ENCODE data around the gene UBLCP1.
"Not testable (repeated sequence)": the region's sequence is repeated elsewhere in the genome, so short reads cannot be mapped to it uniquely, and the experiment has no call there.

Gene UBLCP1

DNA sequence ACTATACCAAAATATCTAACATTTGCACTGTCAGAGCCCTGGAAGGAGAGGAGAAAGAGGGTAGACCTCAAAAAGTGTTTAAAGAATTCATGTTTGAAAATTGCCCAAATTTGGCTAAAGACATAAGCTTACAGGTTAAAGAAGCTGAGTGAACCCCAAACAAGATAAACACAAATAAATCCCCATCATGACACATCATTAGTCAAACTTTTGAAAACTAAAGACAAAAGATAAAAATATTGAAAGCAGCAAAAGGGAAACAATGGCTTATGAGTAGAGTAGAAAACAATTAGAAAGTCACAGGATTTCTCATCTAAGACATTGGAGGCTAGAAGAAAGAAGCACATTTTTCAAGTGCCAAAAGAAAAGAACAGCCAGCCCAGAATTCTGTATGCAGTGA, 6.1 kb upstream of the UBLCP1 start:
- DNase-seq = no peak

DNA sequence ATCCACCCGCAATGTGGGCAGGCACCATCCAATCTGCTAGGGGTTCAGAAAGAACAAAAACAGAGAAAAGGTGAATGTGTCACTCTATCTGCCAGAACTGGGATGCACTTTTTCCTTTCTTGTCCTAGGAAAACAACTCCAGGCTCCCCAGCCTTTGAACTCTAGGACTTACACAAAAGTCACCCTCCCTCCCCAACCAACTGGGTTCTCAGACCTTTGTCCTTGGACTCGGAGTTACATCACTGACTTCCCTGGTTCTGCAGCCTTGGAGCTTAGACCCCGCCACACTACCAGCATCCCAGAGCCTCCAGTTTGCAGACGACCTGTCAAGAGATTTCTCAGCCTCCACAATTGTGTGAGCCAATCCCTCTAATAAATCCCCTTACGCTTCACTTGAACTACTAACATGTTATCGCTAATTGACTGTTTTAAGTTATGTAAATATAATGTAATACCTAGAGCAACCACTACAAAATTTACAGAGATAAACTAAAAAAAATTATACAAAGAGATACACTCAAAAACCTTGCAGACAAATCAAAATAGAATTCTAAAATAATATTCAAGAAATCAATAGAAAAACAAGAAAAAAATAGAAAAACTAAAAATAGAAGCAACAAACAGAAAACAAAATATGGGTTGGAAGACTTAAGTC, 5.3 kb upstream of the UBLCP1 start:
- no peak for DNase-seq

DNA sequence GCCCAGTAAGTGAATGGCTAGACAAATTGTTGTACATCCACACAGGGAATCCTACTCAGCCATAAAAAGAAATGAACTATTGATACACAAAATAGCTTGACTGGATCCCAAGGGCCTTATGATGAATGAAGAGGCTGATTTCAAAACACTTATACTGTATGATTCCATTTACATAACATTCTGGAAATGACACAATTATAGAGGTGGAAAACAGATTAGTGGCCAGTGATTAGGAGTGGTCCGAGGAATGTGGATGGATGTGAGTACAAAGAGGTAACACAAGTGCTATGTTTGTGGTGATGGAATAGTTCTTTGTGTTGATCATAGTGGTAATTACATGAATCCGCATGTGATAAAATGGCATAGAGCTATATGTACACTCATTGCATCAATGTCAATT, 4.7 kb upstream of the UBLCP1 start:
- no peak for DNase-seq

DNA sequence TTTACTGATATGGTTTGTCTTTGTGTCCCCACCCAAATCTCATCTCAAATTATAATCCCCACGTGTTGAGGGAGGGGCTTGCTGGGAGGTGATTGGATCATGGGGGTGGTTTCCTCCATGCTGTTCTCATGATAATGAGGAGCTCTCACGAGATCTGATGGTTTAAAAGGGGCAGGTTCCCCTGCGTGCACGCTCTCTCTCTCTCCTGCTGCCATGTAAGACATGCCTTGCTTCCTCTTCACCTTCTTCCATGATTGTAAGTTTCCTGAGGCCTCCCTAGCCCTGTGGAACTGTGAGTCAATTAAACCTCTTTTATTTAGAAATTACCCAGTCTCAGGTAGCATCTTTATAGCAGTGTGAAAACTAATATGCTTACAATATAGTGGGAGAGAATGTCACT, 2.9 kb upstream of the UBLCP1 start:
- DNase-seq = not testable (repeated sequence)

DNA sequence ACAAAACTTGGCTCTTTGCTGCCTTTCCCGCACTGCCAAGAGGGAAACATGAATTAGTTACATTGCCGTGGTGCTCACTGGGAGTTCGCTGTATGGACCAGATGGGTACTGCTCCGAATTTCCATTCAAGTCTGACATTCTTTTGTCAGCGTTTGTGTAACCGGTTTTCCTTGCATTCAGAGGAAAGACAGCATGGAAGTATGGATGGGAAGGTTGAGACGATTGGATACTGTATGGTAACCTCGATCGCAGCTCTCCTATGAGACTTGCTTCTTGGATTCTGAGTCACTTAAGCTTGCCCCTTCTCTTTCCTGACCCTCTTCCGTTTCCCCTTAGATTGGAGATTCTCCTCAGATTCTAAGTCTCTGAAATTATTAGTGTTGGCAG, 625 bp upstream of the UBLCP1 start:
- DNase-seq = no peak

DNA sequence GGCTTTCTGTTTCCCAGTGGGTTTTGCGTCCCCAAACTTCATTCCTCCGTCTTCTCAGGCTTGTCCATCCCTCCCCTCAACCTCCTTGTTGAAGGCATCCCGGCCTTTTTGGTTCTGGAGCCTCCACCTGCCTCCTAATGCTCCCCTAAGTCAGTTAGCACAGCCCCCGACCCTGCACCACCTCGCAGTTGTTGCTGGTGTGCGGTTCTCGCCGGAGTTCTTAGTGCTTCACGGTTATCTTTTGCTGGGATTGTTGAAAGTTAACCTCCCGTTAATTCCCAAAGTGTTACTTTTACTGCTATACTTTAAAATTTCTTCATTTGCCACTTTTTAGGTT, 447 bp downstream of the UBLCP1 start:
- DNase-seq = no peak

DNA sequence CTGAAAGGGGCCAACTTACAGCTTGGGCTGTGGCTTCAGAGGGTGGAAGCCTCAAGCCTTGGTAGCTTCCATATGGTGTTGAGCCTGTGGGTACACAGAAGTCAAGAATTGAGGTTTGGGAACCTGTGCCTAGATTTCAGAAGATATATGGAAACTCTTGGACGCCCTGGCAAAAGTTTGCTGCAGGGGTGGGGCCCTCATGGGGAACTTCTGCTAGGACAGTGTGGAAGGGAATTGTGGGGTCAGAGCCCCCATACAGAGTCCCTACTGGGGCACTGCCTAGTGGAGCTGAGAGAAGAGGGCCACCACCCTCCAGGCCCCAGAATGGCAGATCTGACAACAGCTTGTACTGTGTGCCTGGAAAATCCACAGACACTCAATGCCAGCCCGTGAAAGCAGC, 3.7 kb downstream of the UBLCP1 start:
- not testable (repeated sequence) for DNase-seq

DNA sequence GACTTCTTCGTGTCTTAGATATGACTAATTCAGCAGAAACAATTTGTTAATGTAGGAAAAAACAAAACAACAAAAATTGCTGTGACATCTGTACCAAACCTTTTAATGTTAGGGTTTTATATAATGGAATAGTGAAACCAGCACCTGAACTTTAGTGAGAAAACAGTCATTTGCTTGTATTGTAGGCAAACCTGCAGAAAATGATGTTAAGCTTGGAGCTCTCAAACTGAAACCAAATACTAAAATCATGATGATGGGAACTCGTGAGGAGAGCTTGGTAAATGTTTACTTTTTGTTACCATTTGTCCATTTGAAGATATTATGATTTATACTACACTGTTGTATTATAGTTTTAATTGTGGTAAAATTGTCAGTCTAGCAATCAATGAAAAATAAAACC, 6.6 kb downstream of the UBLCP1 start:
- DNase-seq = no peak

DNA sequence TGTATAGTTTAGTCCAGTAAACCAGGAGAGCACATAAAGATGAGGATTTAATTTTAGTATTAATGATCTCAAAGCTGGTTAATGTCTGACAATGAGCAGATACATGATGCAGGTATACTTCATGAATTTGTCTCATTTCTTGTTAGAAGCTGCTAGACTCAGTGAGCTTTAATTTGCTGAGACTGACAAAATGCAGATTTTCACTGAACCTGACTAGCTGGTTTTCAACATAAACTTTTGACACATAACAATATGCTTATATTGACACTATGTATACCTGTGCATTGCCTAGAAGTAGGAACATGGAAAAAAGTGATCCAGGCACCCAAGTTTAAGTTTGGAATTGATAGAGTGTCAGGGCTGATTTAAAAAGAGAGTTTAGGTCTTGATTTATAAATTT, 10.8 kb downstream of the UBLCP1 start:
- no peak for DNase-seq

DNA sequence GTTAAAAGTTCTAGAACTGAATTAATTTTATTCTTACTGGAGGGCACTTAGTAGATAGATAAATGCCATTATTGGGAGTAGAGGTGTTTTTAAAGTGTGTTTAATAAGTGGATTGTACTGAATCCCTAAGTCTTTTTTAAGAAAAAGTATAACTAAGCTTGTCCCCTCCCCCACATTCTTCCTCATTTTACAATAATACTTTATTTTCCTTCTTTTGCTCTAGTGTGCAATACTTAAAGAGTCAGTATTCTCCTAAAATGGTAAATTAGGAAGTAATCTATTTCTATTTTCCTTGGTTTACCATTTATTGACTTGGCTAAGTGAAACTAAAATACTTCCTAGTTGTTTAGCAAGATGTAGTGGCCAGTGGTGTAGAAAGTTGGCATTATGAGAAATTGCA, 11.6 kb downstream of the UBLCP1 start:
- no peak for DNase-seq

DNA sequence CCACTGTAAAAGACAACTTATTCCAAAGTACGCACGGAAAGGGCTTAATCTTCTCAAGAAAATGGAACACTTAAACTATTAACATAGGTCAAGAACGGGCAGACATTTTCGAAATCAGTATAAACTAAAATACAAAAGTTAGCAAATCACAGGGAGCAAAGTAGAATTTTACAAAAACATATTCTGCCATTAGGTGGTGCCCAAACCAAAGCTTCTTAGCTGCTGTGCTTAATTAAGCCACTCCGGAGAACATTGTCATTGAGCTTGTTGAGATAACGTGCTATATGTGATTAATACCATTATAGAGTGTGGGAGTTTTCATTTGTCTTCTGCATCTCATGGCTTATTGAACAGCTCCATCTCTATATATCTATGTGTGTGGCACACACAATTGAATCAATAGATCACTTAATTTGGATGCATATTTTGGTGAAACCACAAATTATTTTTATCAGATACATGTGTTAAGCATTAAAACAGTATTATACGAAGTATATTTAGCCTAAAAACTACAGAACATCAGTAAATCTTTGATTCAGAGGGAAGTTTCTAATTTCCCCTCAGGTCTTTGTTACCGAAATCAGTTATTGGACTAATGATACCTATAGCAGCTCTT, 23.4 kb downstream of the UBLCP1 start:
- DNase-seq = peak in 1 of 2 donors; percentile 38

DNA sequence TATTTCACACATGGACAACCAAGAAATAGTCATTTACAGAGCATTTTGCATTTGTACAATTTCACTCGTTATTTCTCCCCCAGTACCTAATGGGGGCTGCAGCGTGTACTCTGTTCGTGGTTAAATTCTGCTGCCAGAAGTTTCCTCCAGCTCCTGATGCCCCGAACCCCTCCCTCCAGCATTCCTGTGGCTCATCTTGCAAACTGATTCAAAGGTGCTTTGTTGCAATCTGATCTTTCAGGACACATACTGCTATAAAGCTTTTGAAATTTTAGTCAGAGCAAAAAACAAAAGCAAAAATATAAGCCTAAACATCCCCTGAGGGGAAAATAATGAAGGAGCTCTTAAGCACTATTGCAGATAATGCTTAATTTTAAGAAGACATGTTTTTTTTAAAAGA, 27.7 kb downstream of the UBLCP1 start:
- no peak for DNase-seq

DNA sequence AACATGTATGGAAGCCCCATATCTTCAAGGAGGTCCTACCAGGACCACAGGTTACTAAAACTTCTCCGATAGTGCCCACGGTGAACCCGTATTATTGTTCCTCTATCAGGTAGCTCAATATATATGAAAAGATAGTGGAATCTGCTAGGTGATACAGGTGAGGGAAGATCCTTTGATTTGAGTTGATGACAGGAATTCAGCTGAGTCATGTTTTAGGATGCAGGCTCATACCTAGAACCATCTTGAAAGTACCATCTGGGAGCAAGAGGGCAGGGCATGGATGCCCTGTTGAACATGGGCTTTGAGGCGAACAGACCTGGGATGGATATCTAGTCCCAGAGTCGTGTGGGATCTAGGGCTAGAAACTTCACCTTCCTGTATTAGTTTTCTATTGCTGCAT, 31.8 kb downstream of the UBLCP1 start:
- DNase-seq = no peak

DNA sequence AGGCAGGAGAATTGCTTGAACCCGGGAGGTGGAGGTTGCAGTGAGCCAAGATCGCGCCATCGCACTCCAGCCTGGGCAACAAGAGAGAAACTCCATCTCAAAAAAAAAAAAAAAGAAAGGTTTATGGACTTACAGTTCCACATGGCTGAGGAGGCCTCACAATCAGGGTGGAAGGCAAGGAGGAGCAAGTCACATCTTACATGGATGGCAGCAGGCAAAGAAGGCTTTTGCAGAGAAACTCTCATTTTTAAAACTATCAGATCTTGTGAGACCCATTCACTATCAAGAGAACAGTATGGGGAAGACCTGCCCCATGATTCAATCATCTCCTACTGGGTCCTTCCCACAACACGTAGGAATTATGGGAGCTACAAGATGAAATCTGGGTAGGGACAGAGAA, 34.2 kb downstream of the UBLCP1 start:
- not testable (repeated sequence) for DNase-seq

DNA sequence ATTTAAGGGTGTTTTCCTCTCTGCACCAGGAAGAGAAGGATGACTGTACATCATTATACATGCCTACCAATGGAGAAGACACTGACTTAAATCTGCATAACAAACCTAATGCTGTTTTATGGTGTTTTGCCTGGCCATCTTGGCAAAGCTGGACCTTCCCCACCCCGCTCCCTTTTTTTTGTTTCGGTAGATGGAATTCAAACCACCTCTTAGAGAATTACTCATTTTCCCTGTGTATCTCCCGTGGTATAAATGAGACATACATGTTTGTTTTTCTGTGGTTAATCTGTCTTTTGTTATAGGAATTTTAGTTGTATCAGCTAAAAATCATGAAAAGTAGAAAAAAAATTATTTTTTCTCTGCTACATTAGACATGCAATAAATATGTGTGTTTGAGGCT, 38.4 kb downstream of the UBLCP1 start:
- no peak for DNase-seq

DNA sequence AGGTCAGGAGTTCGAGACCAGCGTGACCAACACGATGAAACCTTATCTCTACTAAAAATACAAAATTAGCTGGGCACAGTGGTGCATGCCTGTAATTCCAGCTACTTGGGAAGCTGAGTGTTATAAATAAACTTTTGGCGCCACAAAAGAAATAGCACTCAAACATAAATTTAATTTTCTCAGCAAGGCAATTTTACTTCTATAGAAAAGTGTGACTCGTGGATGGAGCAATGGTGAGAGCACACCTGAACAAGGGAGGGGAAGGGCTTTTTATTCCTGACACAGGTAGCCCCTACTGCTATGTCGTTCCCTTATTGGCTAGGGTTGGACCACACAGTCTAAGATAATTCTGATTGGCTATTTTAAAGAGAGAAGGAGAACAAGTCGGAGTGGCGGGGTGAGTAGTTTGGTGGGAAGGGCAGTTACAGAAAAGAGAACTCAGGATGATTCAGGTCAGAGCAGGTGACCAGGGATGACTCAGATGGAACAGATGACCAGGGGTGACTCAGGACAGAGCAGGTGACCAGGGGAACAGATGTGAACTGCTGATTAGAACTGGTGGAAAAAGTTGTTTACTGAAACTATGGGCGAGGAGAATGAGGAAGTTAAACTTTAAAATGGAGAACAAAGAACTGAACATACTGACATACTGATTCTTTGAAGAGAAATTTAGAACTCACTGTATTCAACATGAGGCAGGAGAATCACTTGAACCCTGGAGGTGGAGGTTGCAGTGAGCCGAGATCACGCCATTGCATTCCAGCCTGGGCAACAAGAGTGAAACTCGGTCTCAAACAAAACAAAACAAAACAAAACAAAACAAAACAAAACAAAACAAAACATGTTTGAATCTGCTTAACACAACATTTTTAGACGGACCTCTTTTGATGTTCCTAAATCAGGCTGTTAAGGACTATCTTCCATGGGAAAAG, 39.1 kb downstream of the UBLCP1 start:
- peak in 1 of 2 donors; percentile 45 for DNase-seq

DNA sequence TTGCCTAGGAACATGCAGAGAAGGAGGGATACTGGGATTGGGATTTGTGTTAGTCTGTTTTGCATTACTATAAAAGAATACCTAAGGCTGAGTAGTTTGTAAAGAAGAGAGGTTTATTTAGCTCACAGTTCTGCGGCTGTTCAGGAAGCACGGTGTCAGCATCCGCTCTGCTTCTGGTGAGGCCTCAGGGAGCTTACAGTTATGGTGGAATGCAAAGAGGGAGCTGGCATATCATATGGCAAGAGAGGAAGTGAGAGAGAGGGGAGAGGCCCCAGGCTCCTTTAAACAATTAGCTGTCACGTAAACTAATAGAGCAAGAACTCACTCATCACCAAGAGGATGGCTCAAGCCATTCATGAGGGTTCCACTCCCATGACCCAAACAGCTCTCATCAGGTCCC, 40.2 kb downstream of the UBLCP1 start:
- DNase-seq = no peak

DNA sequence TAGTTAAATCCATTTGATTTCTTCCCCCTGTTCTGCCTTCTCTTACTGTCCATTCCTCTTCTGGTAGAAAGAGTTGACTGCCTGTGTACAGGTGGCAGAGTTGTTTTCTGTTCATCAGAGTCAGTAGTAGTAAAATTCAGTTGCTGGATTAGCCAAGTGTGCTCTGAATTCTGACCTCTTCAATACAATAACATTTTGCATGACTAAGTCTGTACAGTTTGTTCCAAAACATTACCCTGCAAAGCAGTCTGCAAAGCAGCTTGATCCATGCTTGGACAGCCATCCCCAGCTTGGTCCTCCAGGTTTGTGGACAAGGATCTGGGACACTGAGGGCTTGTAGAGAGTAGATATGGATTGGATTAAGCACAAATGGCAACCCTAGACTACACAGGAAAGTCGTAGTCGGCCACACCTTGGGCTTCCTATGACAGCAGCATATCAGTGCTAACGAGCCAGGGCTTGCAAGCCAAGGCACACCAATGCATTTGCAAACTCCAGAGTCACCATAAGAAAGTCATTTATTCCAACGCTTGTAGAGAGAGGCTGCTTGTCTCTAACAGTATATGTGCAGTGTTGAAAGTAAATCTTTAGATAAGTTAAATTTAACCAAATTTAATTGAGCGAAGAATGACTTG, 42.0 kb downstream of the UBLCP1 start:
- no peak for DNase-seq

DNA sequence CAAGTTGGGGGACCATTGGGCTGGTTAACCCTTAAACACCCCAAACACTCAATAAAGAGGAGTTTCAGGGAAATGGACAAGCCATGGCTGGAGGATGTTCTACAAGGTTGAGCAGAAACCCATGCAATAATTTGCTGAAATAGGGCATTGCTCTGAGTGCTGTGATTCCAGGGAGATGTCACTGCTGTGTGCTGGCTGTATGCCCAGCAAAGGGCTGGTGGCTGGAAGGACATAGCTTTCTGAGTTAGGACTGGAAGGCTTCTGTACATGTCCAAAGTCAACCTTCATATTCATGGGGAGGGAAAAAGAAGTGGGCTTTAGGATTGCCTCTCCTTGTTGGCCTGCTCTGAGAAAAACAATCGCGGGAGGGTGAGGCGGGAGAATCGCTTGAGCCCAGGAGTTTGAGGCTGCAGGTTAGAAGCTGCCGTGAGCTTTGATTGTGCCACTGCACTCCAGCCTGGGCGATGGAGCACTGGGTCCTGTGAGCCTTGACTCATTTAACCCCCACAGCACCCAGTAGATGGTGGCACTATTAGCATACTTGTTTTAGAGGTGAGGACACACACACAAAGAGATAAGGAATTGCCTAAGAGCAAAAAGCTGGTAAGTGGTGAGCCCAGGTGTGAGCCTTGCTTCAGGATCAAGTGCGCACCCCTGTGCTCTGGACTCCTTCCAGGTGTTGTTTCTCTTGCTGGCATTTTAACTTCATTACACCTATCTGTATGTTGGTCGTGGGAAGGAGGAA, 46.8 kb downstream of the UBLCP1 start:
- no peak for DNase-seq

DNA sequence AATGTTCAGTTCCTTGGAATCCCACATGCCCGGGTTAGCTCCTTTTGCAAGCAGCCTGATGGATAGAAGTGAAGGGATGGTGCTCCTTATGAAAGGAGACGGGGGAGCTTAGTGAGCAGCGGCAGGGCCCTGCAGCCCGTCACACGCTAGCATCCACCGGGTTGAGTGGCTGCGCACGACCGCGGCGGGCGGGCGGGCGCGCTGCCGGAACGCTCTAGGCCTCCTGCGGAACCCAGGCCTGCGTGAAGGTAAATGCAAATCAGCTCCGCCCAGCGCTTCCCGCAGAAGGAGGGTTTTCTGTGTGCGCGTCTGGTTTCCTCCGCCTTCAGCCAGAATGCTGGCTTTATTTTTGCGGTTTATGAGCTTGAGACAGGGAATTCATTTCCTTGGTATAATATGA, 47.4 kb downstream of the UBLCP1 start:
- DNase-seq = no peak

DNA sequence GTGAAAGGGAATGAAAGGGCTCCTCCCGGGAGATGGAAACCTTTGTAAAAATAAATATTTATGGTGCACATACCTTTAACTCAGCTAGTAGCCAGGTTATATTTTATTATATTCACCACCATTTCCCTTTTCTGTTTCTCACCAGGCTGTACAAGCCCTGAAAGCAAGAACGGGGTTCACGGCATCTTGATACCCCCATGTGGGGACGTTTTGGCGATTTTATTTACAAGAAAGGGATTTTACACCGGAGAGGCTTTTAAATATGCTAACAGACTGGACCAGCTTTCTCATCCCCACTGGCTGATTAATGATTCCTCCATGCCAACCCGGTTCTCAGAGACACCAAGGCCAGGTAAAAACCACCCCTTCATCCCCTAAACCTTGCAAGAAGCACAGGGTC, 48.0 kb downstream of the UBLCP1 start:
- no peak for DNase-seq

DNA sequence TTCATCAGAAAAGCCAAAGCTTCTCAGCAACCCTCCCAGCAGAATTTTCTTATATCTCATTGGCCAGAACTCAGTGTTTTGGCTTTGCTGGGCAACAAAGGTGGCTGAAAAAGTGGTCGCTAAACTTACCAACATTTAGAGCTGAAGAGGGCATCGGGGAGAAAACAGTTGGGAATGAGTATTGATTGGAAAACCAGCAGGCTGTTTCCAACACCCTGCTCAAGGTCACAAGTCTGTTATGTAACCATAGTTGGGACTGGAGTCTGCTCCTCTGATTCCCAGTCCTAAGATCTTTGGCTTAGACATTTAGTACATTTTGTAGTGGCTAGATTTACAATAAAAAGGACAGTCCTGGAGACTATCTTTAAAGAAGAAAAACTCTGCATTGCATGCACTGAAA, 50.1 kb downstream of the UBLCP1 start:
- no peak for DNase-seq
